C1 segment of cervical spinal cord (tissue), 14 donors: ENCODE data around the gene DSTN.
A peak's percentile ranks its signal among the peaks of the same experiment; 100 is the strongest.

ENCODE experiments used
- DNase-seq, 14 donors: peaks; one replicate each; lab custom pipeline; 2025; lab: John Stamatoyannopoulos, UW

Gene DSTN

GRCh38 chr20:17612287-17612991, 42.6 kb downstream of the DSTN start:
- DNase-seq = no peak

- no peak for DNase-seq
These were observed 43.1 kb downstream of the DSTN start for GRCh38 chr20:17612992-17613327.

- no peak for DNase-seq
These were observed 43.7 kb downstream of the DSTN start for GRCh38 chr20:17613328-17614175.

GRCh38 chr20:17614176-17614811, 44.4 kb downstream of the DSTN start:
- DNase-seq = no peak

- peak in 1 of 14 donors; percentile 17 for DNase-seq
These were observed 45.2 kb downstream of the DSTN start for GRCh38 chr20:17614812-17615644.

GRCh38 chr20:17615645-17616479, 46.0 kb downstream of the DSTN start:
- no peak for DNase-seq

- no peak for DNase-seq
These were observed 46.8 kb downstream of the DSTN start for GRCh38 chr20:17616480-17617211.

- DNase-seq = peak in 9 of 14 donors; percentile 30 to 79 (median 37)
These were observed 47.5 kb downstream of the DSTN start for GRCh38 chr20:17617212-17617867.

GRCh38 chr20:17617868-17618672, 48.2 kb downstream of the DSTN start:
- peak in 1 of 14 donors; percentile 79 for DNase-seq

- no peak for DNase-seq
These were observed 48.8 kb downstream of the DSTN start for GRCh38 chr20:17618673-17619013.

GRCh38 chr20:17619351-17620093, 49.6 kb downstream of the DSTN start:
- no peak for DNase-seq

- DNase-seq = no peak
These were observed 50.7 kb downstream of the DSTN start for GRCh38 chr20:17620371-17621228.

- no peak for DNase-seq
These were observed 51.5 kb downstream of the DSTN start for GRCh38 chr20:17621229-17621968.

GRCh38 chr20:17622086-17622850, 52.4 kb downstream of the DSTN start:
- DNase-seq = no peak

GRCh38 chr20:17622851-17623508, 53.1 kb downstream of the DSTN start:
- no peak for DNase-seq
